ENCODE data around the gene SMAD7. TPM values are rescaled to one million over a fixed set of nuclear protein-coding genes. Genes with fewer than 3 reads are reported as not detected.

The SMAD7 gene
- total RNA-seq, 2 experiments from 2014 or later: 17.4 to 18.1 TPM

DNA sequence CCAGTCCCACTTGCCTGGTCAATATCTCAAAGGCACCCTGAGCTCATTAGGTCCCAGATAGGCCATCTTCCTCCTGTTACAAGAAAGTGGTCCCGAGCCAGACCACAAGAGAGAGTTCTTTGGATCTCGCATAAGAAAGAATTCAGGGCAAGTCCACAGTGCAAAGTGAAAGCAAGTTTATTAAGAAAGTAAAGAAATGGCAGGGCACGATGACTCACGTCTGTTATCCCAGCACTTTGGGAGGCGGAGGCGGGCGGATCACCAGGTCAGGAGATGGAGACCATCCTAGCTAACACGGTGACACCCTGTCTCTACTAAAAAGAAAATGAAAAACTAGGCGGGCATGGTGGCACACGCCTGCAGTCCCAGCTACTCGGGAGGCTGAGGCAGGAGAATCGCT lies 10.8 kb upstream of the SMAD7 start:
- Mint-ChIP-seq H3K9me3 (no peaks in the 10 kb centered on the region), H3K27ac (no peak overlapping the region), H3K4me3 (no peak overlapping the region), H3K36me3 (ENCODE audit: low read depth) (no peaks in the 10 kb centered on the region), H3K27me3 (peaks cover 4% of the 10 kb centered on the region), H3K4me1 (ENCODE audit: low read depth) (peaks cover 13% of the 10 kb centered on the region)
- ATAC-seq: no peak
- intact Hi-C loops (cut with micrococcal nuclease): loop anchor here (10.0 kb wide), 1 partner anchor 1047 kb away; no protein-coding TSS in a partner anchor
- POLR2A ChIA-PET: no interaction called here
- CTCF ChIA-PET: no interaction called here
- DNase-seq: no peak
- TF ChIP-seq, protein P1, sequence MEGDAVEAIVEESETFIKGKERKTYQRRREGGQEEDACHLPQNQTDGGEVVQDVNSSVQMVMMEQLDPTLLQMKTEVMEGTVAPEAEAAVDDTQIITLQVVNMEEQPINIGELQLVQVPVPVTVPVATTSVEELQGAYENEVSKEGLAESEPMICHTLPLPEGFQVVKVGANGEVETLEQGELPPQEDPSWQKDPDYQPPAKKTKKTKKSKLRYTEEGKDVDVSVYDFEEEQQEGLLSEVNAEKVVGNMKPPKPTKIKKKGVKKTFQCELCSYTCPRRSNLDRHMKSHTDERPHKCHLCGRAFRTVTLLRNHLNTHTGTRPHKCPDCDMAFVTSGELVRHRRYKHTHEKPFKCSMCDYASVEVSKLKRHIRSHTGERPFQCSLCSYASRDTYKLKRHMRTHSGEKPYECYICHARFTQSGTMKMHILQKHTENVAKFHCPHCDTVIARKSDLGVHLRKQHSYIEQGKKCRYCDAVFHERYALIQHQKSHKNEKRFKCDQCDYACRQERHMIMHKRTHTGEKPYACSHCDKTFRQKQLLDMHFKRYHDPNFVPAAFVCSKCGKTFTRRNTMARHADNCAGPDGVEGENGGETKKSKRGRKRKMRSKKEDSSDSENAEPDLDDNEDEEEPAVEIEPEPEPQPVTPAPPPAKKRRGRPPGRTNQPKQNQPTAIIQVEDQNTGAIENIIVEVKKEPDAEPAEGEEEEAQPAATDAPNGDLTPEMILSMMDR (IDR thresholded peaks at IDR 0.05): no peak

DNA sequence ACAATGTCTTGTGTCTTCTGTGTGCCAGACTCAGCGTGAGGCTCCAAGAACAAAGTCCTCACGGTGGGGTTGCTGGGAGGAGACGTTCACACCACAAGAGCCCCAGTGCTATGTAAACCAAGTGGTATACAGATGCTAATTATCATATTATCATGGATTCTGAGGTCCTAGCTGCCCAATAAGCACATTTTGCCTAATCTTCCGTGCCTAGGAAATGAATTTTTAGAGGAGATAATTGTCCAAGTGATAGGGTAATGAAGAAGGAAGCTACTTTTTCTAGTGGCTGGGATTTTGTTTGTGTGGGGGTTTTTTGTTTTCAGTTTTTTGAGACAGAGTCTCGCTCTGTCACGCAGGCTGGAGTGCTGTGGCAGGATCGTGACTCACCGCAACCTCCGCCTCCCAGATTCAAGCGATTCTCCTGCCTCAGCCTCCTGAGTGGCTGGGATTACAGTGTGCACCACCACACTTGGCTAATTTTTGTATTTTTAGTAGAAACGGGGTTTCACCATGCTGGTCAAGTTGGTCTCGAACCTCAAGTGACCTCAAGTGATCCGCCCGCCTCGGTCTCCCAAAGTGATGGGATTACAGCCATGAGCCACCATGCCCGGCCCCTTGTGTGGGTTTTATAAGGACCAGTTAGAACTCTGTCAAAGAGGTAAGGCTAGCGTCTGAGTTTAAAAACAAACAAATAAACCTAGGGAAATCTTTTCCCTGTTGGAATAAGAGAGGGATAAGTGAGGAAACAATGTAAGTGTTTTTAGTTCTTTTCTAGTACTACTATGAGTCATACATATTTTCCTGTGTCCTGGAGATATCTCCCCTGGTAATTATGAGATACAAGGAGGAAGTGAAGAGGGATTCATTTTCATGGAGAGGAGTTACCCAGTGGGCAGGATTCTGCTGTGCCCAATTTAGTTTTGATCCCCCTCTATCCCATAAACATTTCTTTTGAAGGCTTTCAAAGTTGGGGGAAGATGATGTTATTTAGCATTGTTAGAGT lies 9.5 kb upstream of the SMAD7 start:
- ChIA-PET CTCF (interaction anchor here (1.6 to 2.0 kb wide), 2 partner anchors 8 to 23 kb away, joined by 3 to 7 read pairs; no protein-coding TSS in a partner anchor), POLR2A (no interaction called here)
- H3K4me3 Mint-ChIP-seq: no peak overlapping the region
- H3K9me3 Mint-ChIP-seq: no peaks in the 10 kb centered on the region
- intact Hi-C loops (cut with micrococcal nuclease): loop anchor here (10.0 kb wide), 1 partner anchor 1045 kb away; no protein-coding TSS in a partner anchor
- peaks cover 21% of the 10 kb centered on the region for H3K4me1 Mint-ChIP-seq (ENCODE audit: low read depth)
- peaks cover 4% of the 10 kb centered on the region for H3K27me3 Mint-ChIP-seq
- no peak for DNase-seq
- no peak overlapping the region for H3K27ac Mint-ChIP-seq
- ATAC-seq: no peak
- no peaks in the 10 kb centered on the region for H3K36me3 Mint-ChIP-seq (ENCODE audit: low read depth)
- TF ChIP-seq, protein P1 (IDR thresholded peaks at IDR 0.05): no peak

DNA sequence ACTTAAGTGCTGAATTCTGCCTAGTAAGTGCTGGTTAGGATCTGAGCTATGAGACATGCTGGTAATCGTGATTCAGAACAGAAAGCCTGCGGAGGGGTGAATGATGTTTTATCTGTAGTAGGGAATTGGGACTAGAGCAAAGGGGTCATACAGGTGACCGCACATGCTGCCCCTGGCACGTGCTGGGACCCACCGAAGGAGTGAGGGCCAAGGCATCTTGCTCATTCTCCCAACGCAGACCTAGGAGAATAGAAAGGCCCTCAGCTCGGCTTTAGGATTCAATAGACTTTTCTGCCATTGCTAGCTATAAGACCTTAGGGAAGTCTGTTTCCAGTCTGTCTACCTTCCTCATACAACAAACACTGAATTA lies 8.8 kb upstream of the SMAD7 start:
- no peak for ATAC-seq
- no peaks in the 10 kb centered on the region for H3K9me3 Mint-ChIP-seq
- peaks cover 4% of the 10 kb centered on the region for H3K27me3 Mint-ChIP-seq
- peaks cover 24% of the 10 kb centered on the region for H3K4me1 Mint-ChIP-seq (ENCODE audit: low read depth)
- TF ChIP-seq, protein P1 (IDR thresholded peaks at IDR 0.05): no peak
- POLR2A ChIA-PET: no interaction called here
- CTCF ChIA-PET: interaction anchor here (1.6 to 2.0 kb wide), 2 partner anchors 9 to 23 kb away, joined by 3 to 7 read pairs; no protein-coding TSS in a partner anchor
- no peak for DNase-seq
- H3K27ac Mint-ChIP-seq: no peak overlapping the region
- no peaks in the 10 kb centered on the region for H3K36me3 Mint-ChIP-seq (ENCODE audit: low read depth)
- no peak overlapping the region for H3K4me3 Mint-ChIP-seq
- intact Hi-C loops (cut with micrococcal nuclease): no loop called here

DNA sequence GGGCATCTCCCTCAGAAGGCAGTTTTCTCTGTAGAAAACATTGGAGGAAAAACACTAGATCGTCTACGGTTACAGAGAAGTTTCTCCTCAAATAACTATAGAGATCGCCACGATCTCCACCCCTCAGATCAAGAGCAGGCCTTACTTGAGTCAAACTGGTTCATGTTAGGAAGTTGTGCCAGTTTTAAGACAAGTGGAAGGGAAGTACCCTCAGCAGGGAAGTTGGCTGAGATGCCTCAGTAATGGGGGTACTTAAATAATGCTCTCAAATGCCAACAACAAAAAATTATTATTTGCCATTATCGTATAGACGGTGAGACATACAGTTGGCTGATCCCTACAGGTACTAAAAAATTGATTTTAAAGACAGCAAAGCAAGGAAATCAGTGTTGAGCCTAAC lies 8.2 kb upstream of the SMAD7 start:
- TF ChIP-seq, protein P1 (IDR thresholded peaks at IDR 0.05): no peak
- intact Hi-C loops (cut with micrococcal nuclease): no loop called here
- no peak for ATAC-seq
- Mint-ChIP-seq H3K36me3 (ENCODE audit: low read depth) (no peaks in the 10 kb centered on the region), H3K9me3 (no peaks in the 10 kb centered on the region), H3K27me3 (peaks cover 4% of the 10 kb centered on the region), H3K4me3 (no peak overlapping the region), H3K4me1 (ENCODE audit: low read depth) (peaks cover 26% of the 10 kb centered on the region), H3K27ac (no peak overlapping the region)
- POLR2A ChIA-PET: no interaction called here
- CTCF ChIA-PET: interaction anchor here (1.6 to 2.0 kb wide), 2 partner anchors 9 to 24 kb away, joined by 3 to 7 read pairs; no protein-coding TSS in a partner anchor
- DNase-seq: no peak

DNA sequence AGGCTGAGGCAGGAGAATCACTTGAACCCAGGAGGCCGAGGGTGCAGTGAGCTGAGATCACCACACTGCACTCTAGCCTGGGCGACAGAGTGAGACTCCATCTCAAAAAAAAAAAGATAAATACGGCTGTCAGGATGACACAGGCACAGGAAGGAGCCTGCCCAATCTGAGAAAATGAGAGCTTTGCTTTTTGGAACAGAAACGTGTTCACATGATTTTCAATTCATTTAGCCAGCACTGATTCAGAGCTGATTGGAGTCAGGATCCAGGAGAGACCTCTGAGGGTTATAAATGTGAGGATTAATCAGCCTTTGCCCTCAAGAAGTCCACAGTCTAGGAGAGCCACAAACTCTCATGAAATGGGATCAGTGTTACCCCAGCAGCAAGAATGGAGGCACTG lies 6.9 kb upstream of the SMAD7 start:
- ChIA-PET CTCF (no interaction called here), POLR2A (no interaction called here)
- Mint-ChIP-seq H3K27ac (no peak overlapping the region), H3K4me3 (no peak overlapping the region), H3K27me3 (peaks cover 4% of the 10 kb centered on the region), H3K9me3 (no peaks in the 10 kb centered on the region), H3K36me3 (ENCODE audit: low read depth) (no peaks in the 10 kb centered on the region), H3K4me1 (ENCODE audit: low read depth) (peaks cover 16% of the 10 kb centered on the region)
- TF ChIP-seq, protein P1 (IDR thresholded peaks at IDR 0.05): no peak
- ATAC-seq (no peak), DNase-seq (no peak)
- intact Hi-C loops (cut with micrococcal nuclease): no loop called here

Measured in activated CD8-positive, alpha-beta T cell treated with anti-CD3 and anti-CD28 coated beads for 36 hours (primary cell).